HG03175 (cell line): ENCODE results near the gene CCDC117.
A peak's percentile ranks its signal among the peaks of the same experiment; 100 is the strongest.
"Not testable (repeated sequence)": the region's sequence is repeated elsewhere in the genome, so short reads cannot be mapped to it uniquely, and the experiment has no call there.

Experiments
- ATAC-seq: cut with Tn5 transposase; IDR thresholded peaks from one replicate; pipeline ENCODE4 v1.9.1; 2021; ENCODE audit warnings: mild to moderate bottlenecking, moderate library complexity; ENCODE audit not compliant: unreplicated experiment

The CCDC117 gene

DNA sequence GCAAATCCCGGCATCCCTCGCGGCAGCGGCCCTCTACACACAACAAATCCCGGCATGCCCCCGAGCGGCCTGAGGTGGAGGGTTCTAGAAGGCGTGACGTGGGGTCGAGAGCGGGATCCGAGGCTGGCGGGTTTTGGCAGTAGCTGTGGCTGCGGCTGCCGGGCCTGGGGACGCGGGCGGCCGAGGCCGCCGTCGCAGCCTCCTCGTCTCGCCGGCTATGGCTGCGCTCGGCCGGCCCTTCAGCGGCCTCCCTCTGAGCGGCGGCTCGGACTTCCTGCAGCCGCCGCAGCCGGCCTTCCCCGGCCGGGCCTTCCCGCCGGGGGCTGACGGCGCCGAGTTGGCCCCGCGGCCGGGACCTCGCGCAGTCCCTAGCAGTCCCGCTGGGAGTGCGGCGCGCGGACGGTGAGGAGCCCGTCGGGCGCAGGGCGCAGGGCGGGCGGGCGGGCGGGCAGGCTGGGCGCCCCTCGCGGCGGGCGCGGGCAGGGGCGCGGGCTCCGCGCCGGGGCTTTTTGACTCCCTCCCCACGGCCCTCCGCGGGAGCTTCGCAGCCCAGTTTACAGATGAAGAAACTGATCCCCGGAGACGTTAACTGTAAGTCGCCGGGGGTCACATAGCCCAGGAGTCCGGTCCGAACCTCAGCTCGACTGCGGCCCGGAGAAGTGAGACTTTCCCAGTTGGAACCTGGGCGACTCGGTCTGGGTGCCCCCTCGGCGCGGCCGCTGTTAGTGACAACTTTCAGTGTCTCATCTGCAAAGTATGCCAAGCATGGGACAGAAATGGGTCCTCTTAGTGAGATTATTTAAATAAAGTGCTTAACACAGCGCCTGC is at the start of gene CCDC117:
CCDC117 (plus strand) TSS at position 63 of the 828 bp plus-strand sequence; CDS start at position 218, 155 bp downstream.
- peak; percentile 87 for ATAC-seq

DNA sequence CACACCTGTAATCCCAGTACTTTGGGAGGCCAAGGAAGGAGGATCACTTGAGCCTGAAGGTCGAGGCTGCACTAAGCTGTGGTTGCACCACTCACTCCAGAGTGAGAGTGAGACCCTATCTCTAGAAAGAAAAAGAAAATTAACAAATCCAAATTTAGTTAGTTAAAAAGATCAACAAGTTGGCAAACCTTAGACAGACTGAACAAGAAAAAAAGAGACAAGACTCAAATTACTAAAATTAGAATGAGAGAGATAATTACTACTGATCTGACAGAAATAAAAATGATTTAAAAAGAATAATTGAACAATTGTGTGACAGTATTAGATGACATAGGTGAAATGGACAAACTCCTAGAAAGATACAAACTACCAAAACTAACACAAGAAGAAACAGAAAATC is 44.5 kb upstream of the CCDC117 start:
- ATAC-seq: no peak

DNA sequence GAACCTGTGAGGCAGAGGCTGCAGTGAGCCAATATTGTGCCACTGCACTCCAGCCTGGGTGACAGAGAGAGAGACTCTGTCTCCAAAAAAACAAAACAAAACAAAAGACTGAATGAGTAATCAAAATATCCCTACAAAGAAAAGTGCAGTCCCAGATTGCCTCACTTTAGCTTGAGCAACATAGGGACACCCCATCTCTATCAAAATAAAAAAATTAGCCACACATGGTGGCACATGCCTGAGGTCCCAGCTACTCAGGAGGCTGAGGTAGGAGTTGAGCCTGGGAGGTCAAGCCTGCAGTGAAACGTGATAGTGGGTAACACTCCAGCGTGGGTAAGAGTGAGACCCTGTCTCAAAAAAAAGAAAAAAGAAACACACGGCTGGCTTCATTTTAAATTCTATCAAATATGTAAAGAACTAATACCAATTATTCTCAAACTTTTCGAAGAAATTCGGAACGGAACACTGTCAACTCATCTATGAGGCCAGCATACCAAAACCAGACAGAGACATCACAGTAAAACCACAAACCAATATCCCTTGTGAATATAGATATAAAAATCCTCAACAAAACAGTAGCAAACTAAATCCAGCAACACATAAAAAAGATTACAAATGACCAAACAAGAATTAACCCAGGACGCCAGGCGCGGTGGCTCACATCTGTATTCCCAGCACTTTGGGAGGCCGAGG is 43.7 kb upstream of the CCDC117 start:
- ATAC-seq: no peak

- ATAC-seq: no peak
Observed at GRCh38 chr22:28730179-28730578, 42.3 kb upstream of the CCDC117 start.

DNA sequence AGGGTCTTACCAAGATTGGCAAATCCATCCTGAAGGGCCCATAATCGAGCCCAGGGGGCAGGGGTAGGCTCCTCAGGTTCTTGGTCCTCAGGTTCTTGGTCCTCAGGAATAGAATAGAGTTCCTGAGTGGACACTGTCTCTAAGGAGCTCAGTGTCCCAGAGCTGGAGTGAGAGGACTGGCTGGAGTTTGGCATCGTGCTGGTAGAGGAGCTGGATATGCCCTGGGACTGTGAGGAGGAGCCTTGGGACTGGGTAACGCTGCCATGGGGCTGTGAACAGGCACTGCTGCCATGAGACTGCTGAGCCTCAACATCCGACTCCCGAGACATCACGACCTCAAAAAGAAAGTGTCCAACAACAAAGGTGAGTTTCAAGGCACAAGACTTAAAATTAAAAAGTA is 38.1 kb upstream of the CCDC117 start:
- no peak for ATAC-seq

DNA sequence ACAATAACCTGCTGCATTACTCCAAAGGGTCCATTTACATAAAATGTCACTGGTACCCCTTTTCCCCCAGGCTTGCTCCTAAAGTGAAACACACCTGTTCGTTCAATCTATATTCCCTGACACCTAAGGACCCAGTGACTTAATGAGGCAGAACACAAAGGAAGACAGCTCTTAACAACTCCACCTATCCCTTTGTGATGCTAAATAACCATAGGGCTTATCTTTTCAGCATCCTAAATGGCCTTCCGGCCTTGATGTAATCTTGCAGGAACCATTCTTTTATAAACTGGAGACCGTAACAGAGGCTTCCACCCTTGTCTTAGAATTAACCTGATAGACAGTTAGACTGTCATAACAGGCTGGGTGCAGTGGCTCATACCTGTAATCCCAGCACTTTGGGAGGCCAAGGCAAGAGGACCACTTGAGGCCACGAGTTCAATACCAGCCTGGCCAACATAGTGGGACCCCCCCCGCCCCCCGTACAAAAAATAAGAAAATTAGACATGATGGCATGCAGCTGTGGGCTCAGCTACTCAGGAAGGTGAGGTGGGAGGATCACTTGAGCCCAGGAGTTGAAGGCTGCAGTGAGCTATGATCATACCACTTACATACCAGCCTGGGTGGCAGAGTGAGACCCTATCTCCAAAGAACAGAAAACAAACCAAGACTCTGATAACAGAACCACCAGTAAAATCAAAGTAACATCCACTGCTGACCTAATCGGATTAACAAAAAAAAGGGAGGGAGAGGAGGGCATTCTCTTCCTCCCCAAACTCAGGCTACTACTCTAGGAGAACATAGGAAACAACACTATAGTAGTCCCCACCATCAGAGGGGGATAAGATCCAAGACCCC is 36.0 kb upstream of the CCDC117 start:
- no peak for ATAC-seq

DNA sequence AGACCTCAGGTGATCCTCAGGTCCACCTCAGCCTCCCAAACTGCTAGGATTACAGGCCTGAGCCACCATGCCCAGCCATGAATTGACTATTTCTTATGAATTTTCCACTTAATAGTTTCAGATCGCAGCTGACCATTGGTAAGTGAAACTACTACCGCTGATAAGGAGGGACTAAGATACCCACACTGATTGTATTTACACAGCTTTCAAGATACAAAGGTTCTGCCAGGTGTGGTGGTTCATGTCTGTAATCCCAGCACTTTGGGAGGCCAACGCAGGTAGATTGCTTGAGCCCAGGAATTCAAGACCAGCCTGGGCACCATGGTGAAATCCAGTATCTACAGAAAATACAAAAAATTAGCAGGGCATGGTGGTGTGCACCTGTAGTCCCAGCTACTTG is 34.8 kb upstream of the CCDC117 start:
- no peak for ATAC-seq

GRCh38 chr22:28738876-28739275 is 33.6 kb upstream of the CCDC117 start:
- not testable (repeated sequence) for ATAC-seq

DNA sequence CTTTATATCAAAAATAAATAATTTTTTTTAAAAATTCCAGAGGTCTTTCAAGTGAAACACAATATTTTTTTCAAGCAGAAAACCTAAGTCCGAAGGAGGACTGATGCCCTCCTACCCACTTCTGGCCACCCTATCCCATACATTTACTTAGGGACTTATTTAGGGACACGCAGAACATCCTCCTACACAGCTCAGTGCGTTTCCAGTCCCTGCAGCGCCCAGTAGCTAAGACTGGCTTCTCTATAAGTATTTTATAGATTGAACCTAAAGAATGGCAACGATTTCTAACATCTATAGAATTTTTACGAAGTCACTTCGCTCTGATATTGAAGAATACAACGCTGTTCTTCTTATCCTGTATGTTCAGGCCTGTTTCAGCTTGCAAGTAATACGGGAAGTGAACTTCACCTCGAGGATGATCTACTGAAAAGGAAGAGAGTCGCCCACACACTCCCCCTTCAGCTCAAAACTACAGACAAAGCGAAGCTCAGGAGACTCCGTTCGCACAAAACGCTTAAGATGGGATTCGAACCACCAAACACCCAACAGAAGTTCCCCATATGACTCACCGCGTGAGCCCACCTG is 31.2 kb upstream of the CCDC117 start:
- ATAC-seq: no peak

DNA sequence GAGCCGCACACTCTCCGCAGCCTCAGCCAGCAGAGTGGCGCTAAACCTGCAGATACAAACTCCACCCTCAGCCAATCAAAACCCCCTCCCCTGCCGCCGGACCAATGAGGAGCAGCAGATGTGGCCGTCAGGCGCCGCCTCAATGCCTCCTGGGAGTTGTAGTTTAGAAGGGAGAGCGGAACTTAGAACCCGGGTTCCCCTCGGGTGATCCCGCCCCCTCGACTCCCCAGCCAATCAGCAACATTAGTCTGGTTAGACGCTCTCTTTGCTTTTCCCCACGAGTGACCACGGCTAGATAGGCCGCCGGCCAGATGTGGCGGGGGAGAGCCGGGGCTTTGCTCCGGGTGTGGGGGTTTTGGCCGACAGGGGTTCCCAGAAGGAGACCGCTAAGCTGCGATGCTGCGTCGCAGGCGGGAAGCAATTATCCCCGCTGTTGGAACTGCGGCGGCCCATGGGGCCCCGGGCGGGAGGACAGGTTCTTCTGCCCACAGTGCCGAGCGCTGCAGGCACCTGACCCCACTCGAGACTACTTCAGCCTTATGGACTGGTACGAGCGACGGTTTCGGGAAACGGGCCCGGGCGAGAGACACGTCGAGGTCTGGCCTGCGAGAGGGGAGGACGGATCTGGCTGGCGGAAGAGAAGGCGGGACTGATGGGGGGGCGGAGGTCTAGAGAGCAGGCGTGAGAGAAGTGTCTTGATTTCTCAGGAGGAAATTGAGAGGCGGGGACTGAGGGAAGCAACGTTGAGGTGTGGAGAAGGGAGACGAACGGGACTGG is 30.5 kb upstream of the CCDC117 start, which contains the start of the genes CHEK2 and HSCB:
CHEK2 (minus strand) TSS at position 36 of the 777 bp plus-strand sequence. CDS start 7,099 bp downstream, outside the sequence.
HSCB (plus strand) TSS at position 255 of the 777 bp plus-strand sequence; CDS start at position 312, 57 bp downstream.
- ATAC-seq: peak; percentile 94

GRCh38 chr22:28742562-28742962 is 29.9 kb upstream of the CCDC117 start:
- no peak for ATAC-seq

- ATAC-seq: no peak
Observed at GRCh38 chr22:28743852-28744251, 28.6 kb upstream of the CCDC117 start.

DNA sequence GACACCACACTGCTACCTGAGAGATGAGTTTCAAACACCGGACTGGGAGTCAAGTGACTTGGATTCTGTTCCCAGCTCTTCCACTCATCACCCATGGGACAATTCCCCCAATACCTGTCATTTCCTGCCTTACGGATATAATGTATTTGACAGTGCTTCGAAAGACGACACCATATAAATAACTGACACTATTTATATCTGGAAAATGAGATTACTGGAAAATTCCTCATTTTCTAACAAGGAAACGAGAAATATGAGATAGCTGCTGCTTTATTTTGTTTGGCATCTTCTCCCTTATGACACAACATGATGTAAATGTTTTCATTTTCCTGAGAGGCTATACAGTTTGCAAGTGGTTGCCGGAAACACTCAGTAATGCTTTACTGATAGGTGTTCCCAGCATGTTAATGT is 22.0 kb upstream of the CCDC117 start:
- ATAC-seq: no peak

- not testable (repeated sequence) for ATAC-seq
Observed at GRCh38 chr22:28754512-28754911, 18.0 kb upstream of the CCDC117 start.

GRCh38 chr22:28759861-28760560 is 12.5 kb upstream of the CCDC117 start:
- ATAC-seq: no peak

- no peak for ATAC-seq
Observed at GRCh38 chr22:28761449-28761755, 11.1 kb upstream of the CCDC117 start.

- not testable (repeated sequence) for ATAC-seq
Observed at GRCh38 chr22:28762000-28762399, 10.5 kb upstream of the CCDC117 start.

GRCh38 chr22:28766628-28767027 is 5.9 kb upstream of the CCDC117 start:
- ATAC-seq: no peak

- ATAC-seq: no peak
Observed at GRCh38 chr22:28768701-28769393, 3.6 kb upstream of the CCDC117 start.
